ENCODE measurements around the gene TMEM259.

- TF ChIP-seq POLR2AphosphoS5 (IDR thresholded peaks at IDR 0.05) (no peak), CTCF (IDR thresholded peaks at IDR 0.05) (no peak), POLR2A (IDR thresholded peaks at IDR 0.05) (no peak)
These were observed 42.3 kb upstream of the TMEM259 start for GRCh38 chr19:1063030-1063908.

Measured in gastroesophageal sphincter (tissue), 3 donors.